ENCODE measurements around the gene GTF3C5. TPM values are rescaled to one million over a fixed set of nuclear protein-coding genes. Genes with fewer than 3 reads are reported as not detected.

The GTF3C5 gene
- total and polyA plus RNA-seq, 10 of the 15 experiments (the other 5 are each of a cell fraction or from before 2014, with no cell fraction given), result 2.2 to 81.1 (median 68.7) TPM

- no peak for TF ChIP-seq RUNX3 (IDR thresholded peaks at IDR 0.05; ENCODE audit: low read length)
- no peak for TF ChIP-seq CHD1 (IDR thresholded peaks at IDR 0.05; ENCODE audit: low read depth, low read length)
Observed at GRCh38 chr9:133104718-133105460, 74.1 kb downstream of the GTF3C5 start (continued).

DNA sequence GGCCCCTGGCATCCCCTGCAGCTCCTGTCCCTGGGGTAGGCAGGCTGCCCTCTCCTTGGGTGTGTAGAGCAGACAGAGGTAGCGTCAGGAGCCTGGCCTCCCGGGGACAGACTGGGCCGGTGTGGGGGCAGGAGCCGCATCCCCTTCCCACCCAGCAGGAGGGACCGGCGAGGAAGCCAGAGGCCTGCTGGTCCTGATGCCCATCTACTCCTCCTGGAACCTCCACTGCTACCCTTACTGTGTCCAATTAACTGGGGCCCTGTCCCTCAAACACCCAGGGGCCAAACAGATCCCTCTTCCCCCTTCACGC, 74.6 kb downstream of the GTF3C5 start:
- Histone ChIP-seq H2AFZ (ENCODE audit: control insufficient read depth, low read depth, low read length) (no peak overlapping the region), H4K20me1 (ENCODE audit: control insufficient read depth, insufficient read depth) (no peaks in the 10 kb centered on the region), H3K9me3 (replicated peaks; ENCODE audit: control insufficient read depth, insufficient read depth, low read length) (no peaks in the 10 kb centered on the region), H3K36me3 (ENCODE audit: control insufficient read depth in 2 of 2, insufficient read depth in 2 of 2, low read length in 1 of 2) (peaks cover 28 to 49% of the 10 kb centered on the region in 2 experiments), H3K27ac (ENCODE audit: control insufficient read depth, insufficient read depth) (no peak overlapping the region), H3K27me3 (replicated peaks in 1 of 2; ENCODE audit: control insufficient read depth in 2 of 2, insufficient read depth in 2 of 2, low read length in 1 of 2) (no peaks in the 10 kb centered on the region), H3K4me3 (no peak overlapping the region), H3K79me2 (ENCODE audit: control insufficient read depth, insufficient read depth, low read length) (no peaks in the 10 kb centered on the region), H3K4me1 (ENCODE audit: control insufficient read depth, insufficient read depth, low read length) (no peaks in the 10 kb centered on the region), H3K4me2 (ENCODE audit: control insufficient read depth, insufficient read depth) (no peak overlapping the region), H3K9ac (ENCODE audit: control insufficient read depth, insufficient read depth, low read length) (no peak overlapping the region)
- no peak for FAIRE-seq
- in situ Hi-C loops (cut with MboI) (loop anchor here (5.0 kb wide), 1 partner anchor 42 kb away; no protein-coding TSS in a partner anchor), intact Hi-C loops (cut with micrococcal nuclease; ENCODE audit: unreplicated experiment) (no loop called here)
- 91% methylated on average over 7 of the region's 7 CpGs for WGBS (ENCODE audit: insufficient coverage, insufficient replicate concordance, low lambda C conversion rate, missing lambda C conversion rate)
- DNase-seq (ENCODE audit: low read depth, low spot score), result no peak
- no TSS peak for BruUV-seq (replicated peaks)
- ChIA-PET SMC1A (ENCODE audit: uncharacterized antibody, unreplicated experiment) (interaction anchor here (1.2 to 2.1 kb wide), 2 partner anchors 39 to 41 kb away, joined by 7 to 8 read pairs; no protein-coding TSS in a partner anchor), CTCF (interaction anchor here (0.8 to 22.5 kb wide), 2 partner anchors 13 to 41 kb away, joined by 3 to 401 read pairs; no protein-coding TSS in a partner anchor), POLR2A (interaction anchor here (1.0 kb wide), 1 partner anchor 10 kb away, joined by 3 read pairs; no protein-coding TSS in a partner anchor), RAD21 (ENCODE audit: unreplicated experiment) (interaction anchor here (3.7 kb wide), 1 partner anchor 38 kb away, joined by 25 read pairs; no protein-coding TSS in a partner anchor)
- TF ChIP-seq WRNIP1 (IDR thresholded peaks at IDR 0.05; ENCODE audit: borderline replicate concordance, low read depth, low read length) (no peak), TBL1XR1 (IDR thresholded peaks at IDR 0.05; ENCODE audit: low read depth, low read length) (no peak)
- TF ChIP-seq, protein P1, sequence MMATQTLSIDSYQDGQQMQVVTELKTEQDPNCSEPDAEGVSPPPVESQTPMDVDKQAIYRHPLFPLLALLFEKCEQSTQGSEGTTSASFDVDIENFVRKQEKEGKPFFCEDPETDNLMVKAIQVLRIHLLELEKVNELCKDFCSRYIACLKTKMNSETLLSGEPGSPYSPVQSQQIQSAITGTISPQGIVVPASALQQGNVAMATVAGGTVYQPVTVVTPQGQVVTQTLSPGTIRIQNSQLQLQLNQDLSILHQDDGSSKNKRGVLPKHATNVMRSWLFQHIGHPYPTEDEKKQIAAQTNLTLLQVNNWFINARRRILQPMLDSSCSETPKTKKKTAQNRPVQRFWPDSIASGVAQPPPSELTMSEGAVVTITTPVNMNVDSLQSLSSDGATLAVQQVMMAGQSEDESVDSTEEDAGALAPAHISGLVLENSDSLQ (IDR thresholded peaks at IDR 0.05), result no peak
- TF ChIP-seq, protein P2, sequence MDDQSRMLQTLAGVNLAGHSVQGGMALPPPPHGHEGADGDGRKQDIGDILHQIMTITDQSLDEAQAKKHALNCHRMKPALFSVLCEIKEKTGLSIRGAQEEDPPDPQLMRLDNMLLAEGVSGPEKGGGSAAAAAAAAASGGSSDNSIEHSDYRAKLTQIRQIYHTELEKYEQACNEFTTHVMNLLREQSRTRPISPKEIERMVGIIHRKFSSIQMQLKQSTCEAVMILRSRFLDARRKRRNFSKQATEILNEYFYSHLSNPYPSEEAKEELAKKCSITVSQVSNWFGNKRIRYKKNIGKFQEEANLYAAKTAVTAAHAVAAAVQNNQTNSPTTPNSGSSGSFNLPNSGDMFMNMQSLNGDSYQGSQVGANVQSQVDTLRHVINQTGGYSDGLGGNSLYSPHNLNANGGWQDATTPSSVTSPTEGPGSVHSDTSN (IDR thresholded peaks at IDR 0.05; ENCODE audit: insufficient replicate concordance, low read depth, low read length), result no peak
- TF ChIP-seq, protein P3, sequence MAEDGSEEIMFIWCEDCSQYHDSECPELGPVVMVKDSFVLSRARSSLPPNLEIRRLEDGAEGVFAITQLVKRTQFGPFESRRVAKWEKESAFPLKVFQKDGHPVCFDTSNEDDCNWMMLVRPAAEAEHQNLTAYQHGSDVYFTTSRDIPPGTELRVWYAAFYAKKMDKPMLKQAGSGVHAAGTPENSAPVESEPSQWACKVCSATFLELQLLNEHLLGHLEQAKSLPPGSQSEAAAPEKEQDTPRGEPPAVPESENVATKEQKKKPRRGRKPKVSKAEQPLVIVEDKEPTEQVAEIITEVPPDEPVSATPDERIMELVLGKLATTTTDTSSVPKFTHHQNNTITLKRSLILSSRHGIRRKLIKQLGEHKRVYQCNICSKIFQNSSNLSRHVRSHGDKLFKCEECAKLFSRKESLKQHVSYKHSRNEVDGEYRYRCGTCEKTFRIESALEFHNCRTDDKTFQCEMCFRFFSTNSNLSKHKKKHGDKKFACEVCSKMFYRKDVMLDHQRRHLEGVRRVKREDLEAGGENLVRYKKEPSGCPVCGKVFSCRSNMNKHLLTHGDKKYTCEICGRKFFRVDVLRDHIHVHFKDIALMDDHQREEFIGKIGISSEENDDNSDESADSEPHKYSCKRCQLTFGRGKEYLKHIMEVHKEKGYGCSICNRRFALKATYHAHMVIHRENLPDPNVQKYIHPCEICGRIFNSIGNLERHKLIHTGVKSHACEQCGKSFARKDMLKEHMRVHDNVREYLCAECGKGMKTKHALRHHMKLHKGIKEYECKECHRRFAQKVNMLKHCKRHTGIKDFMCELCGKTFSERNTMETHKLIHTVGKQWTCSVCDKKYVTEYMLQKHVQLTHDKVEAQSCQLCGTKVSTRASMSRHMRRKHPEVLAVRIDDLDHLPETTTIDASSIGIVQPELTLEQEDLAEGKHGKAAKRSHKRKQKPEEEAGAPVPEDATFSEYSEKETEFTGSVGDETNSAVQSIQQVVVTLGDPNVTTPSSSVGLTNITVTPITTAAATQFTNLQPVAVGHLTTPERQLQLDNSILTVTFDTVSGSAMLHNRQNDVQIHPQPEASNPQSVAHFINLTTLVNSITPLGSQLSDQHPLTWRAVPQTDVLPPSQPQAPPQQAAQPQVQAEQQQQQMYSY (CRISPR knock-in tag; IDR thresholded peaks at IDR 0.05), result no peak
- ATAC-seq, result no peak
